ENCODE results near the gene RNF5.

DNA sequence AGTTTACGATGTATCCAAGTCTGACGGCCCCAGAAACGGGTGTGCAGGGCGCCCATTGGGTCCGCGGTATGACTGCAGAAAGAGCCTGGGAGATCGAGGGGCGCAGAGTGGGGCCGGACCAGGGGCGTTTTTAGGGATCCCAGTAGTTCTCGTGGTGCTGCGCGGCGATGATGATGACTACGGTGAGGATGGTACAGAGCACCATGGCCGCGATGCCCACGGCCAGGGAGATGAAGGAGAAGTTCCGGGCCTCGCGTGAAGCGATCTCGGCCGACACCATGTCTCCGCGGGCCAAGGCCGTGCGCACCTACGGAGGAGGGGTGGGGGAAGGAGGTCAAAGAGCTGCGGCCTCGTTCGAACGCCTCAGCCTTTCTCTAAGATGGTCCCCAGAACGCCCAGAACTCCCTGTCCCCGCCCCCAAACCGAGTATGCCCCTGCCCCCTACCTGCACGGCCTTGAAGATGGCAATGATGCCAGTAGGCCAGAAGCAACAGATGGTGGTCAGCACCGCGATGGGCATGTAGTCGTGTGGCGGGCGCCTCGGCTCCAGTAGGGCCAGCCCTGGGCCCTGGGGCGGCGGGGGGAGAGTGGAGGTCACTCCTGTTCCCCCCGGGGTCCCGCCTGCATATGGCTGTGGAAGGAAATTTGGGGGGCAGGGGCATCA lies 29.0 kb upstream of the RNF5 start:
- no peak for TF ChIP-seq EZH2 (IDR thresholded peaks at IDR 0.05; ENCODE audit: insufficient read depth, poor library complexity, severe bottlenecking)
- no peak for TF ChIP-seq EZH2phosphoT487 (IDR thresholded peaks at IDR 0.05; ENCODE audit: insufficient read depth, low read depth)
